T-cell (primary cell): ENCODE measurements around the gene SRGAP2B. TPM values are rescaled to one million over a fixed set of nuclear protein-coding genes. Genes with fewer than 3 reads are reported as not detected.
"Not testable (repeated sequence)": the region's sequence is repeated elsewhere in the genome, so short reads cannot be mapped to it uniquely, and the experiment has no call there.

Experiments used
- ATAC-seq, 4 experiments: fragments of 200-7000 bp in 3 of 4; fragments of 150-1000 bp in 1 of 4; cut with Tn5 transposase; replicated peaks in 1 of 4; 1 replicate in 3 of 4; 2 replicates in 1 of 4; pipeline ENCODE4 v1.10.0; 2021; ENCODE audit warnings: moderate library complexity in 3 of 4, mild to moderate bottlenecking in 2 of 4, moderate number of reproducible peaks in 1 of 4
- CTCF ChIA-PET, 2 donors: fragments of 300-600 bp; sonication (Branson Sonifier 250); formaldehyde crosslinking; loops; one replicate each; lab custom pipeline; 2022; ENCODE audit warnings: antibody characterized with exemption in 2 of 2; lab: Charles Lee
- POLR2A ChIA-PET, 2 donors: fragments of 300-600 bp; sonication (Branson Sonifier 250); formaldehyde crosslinking; loops; one replicate each; lab custom pipeline; 2022; ENCODE audit warnings: antibody characterized with exemption in 2 of 2; lab: Charles Lee
- DNase-seq, 35 experiments: peaks; one replicate each; pipeline versions ENCODE4 v3.0.0 to v3.0.0-alpha.2; 2013 to 2023
- H3K27ac ChIP-seq: one replicate; pipeline ENCODE4 v1.5.1; 2013; ENCODE audit warnings: low read length
- H3K27me3 ChIP-seq, 2 experiments: replicated peaks in 1 of 2; 1 replicate in 1 of 2; 2 replicates in 1 of 2; pipeline versions ENCODE4 v1.6.1 to v1.7.0; 2013; ENCODE audit warnings: low read length in 1 of 2, mixed read lengths in 1 of 2; ENCODE audit not compliant: control insufficient read depth in 2 of 2, insufficient read depth in 2 of 2; ENCODE audit errors: extremely low read depth in 1 of 2
- H3K36me3 ChIP-seq, 2 donors: 1 replicate in 1 of 2; 2 replicates in 1 of 2; pipeline versions ENCODE4 v1.6.1 to v1.7.0; 2013; ENCODE audit warnings: low read length in 1 of 2; ENCODE audit not compliant: control insufficient read depth in 2 of 2, insufficient read depth in 1 of 2; ENCODE audit errors: extremely low read depth in 1 of 2
- H3K4me1 ChIP-seq, 2 experiments: 1 replicate in 1 of 2; 2 replicates in 1 of 2; pipeline versions ENCODE4 v1.6.1 to v1.7.0; 2013; ENCODE audit warnings: low read length in 2 of 2, mixed read lengths in 1 of 2; ENCODE audit not compliant: insufficient read depth in 2 of 2, control insufficient read depth in 1 of 2; ENCODE audit errors: extremely low read depth in 1 of 2
- H3K4me3 ChIP-seq, 2 donors: 1 replicate in 1 of 2; 2 replicates in 1 of 2; pipeline versions ENCODE4 v1.5.1 to v1.7.0; 2013; ENCODE audit warnings: mild to moderate bottlenecking in 2 of 2, low read length in 1 of 2, moderate library complexity in 1 of 2; ENCODE audit not compliant: control insufficient read depth in 1 of 2; ENCODE audit errors: extremely low read depth in 1 of 2
- H3K9me3 ChIP-seq: 2 replicates; pipeline ENCODE4 v1.7.0; 2013
- H3K27ac Mint-ChIP-seq, 2 donors: one replicate each; pipeline ENCODE4 v1.8.0; 2020 to 2021; ENCODE audit warnings: mild to moderate bottlenecking in 2 of 2, mixed read lengths in 2 of 2
- H3K27me3 Mint-ChIP-seq, 2 donors: one replicate each; pipeline ENCODE4 v1.8.0; 2021 to 2022; ENCODE audit warnings: mixed read lengths in 2 of 2
- H3K36me3 Mint-ChIP-seq: one replicate; pipeline ENCODE4 v1.8.0; 2021; ENCODE audit warnings: mixed read lengths
- H3K4me1 Mint-ChIP-seq, 3 donors: one replicate each; pipeline ENCODE4 v1.8.0; 2020 to 2022; ENCODE audit warnings: mixed read lengths in 3 of 3, mild to moderate bottlenecking in 1 of 3
- H3K4me3 Mint-ChIP-seq, 3 donors: one replicate each; pipeline ENCODE4 v1.8.0; 2020 to 2022; ENCODE audit warnings: mild to moderate bottlenecking in 3 of 3, mixed read lengths in 3 of 3, moderate library complexity in 3 of 3
- H3K9me3 Mint-ChIP-seq, 3 donors: one replicate each; pipeline ENCODE4 v1.8.0; 2020 to 2022; ENCODE audit warnings: mixed read lengths in 3 of 3
- WGBS: methylation state at CpG from one replicate; pipeline ENCODE4 v1.1.5; 2013; ENCODE audit warnings: missing lambda C conversion rate; ENCODE audit not compliant: insufficient coverage; 5-methylcytosine and 5-hydroxymethylcytosine counted together
- total RNA-seq, 35 experiments: library from RNA in 6 of 35; stranded (reverse) in 6 of 35; fragments of 120-200 nt in 1 of 35; gene quantifications; one replicate each; pipeline versions ENCODE4 v1.2.1 to v1.2.4 and lab custom pipeline; 2013 to 2026

SRGAP2B gene
- total RNA-seq, 5 donors from 2014 or later (not counting 1 experiment from before 2014, with no cell fraction given): 9.3 to 24.9 (median 21.8) TPM

DNA sequence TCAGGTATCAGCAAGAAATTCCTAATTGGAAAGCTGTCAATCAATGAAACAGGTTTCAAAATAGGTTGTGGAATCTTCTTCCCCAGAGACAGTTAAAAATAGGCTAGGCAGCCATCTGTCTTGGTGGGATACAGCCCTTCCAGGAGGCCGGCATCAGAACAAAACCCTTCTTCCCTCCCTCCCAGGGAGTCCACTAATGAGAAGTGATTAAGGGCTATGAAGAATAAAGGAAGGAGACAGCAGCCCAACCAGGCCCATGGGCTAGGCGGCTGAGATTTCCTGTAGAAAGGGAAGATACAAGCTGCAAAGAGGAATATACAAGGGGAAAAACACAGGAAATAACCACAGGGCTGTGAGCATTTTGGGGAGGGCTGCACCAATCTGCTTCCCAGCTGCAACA is 31.8 kb downstream of the SRGAP2B start:
- ATAC-seq, DNase-seq, H3K4me1 ChIP-seq, H3K4me1 Mint-ChIP-seq, H3K27me3 ChIP-seq, H3K4me3 Mint-ChIP-seq, H3K4me3 ChIP-seq, H3K9me3 ChIP-seq, H3K9me3 Mint-ChIP-seq, H3K36me3 ChIP-seq, H3K36me3 Mint-ChIP-seq, H3K27ac ChIP-seq, CTCF ChIA-PET, H3K27me3 Mint-ChIP-seq, POLR2A ChIA-PET, H3K27ac Mint-ChIP-seq: not testable (repeated sequence)
- no CpG with 5 or more reads among the region's 2 CpGs for WGBS

DNA sequence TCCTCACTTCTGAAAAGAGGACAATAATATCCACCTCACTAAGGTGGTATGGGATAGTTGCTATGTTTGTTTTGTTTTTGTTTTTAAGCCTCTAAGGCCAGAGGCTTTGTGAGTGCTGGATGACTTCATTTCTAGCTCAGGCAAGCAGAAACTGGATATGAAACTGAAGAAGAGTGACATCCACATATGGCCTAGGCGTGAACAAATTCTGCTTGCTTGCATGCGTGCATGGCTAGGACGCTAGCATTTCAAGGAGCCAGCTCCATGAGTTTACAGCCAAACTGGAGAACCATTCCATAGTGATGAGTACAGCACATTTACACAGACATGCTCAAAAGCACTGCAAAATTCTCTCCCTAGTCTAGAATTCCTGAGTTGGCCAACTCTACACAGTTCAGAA is 36.9 kb downstream of the SRGAP2B start:
- H3K27ac ChIP-seq, DNase-seq, H3K9me3 ChIP-seq, H3K27me3 ChIP-seq, CTCF ChIA-PET, H3K4me3 Mint-ChIP-seq, H3K4me3 ChIP-seq, H3K9me3 Mint-ChIP-seq, POLR2A ChIA-PET, H3K27me3 Mint-ChIP-seq, H3K4me1 ChIP-seq, ATAC-seq, H3K36me3 ChIP-seq, H3K4me1 Mint-ChIP-seq, H3K27ac Mint-ChIP-seq, H3K36me3 Mint-ChIP-seq: not testable (repeated sequence)
- no CpG with 5 or more reads among the region's 3 CpGs for WGBS

DNA sequence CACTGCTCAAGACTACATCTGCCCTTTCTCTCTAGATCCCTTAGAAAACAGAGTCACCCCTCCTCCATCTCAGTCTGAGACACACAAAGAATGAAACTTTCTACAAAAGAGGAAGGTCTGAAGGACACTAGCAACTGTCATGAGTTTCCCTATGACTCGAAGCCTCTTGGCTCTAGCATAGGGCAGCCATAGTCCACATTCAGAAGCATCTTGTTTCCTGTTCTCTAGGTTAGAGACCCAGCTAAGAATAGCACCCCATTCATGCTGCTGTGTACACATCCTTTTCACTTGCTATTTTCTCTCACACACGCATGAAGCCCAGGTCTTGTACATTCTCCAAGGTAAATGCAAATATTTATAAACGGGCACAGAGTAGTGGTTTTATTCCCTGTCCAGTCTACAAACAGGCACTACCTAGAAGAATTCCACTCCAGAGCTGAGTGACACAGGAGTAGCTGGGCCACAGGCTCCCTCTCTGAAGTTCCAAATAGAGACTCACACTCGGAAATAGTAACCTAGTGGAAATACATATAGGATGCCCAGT is 39.8 kb downstream of the SRGAP2B start:
- CTCF ChIA-PET, H3K27me3 ChIP-seq, H3K4me3 Mint-ChIP-seq, DNase-seq, H3K4me3 ChIP-seq, H3K27ac ChIP-seq, H3K27me3 Mint-ChIP-seq, POLR2A ChIA-PET, H3K4me1 ChIP-seq, H3K36me3 ChIP-seq, H3K4me1 Mint-ChIP-seq, H3K9me3 ChIP-seq, H3K9me3 Mint-ChIP-seq, H3K36me3 Mint-ChIP-seq, H3K27ac Mint-ChIP-seq: not testable (repeated sequence)
- peak in 1 of 4 experiments; percentile 32 for ATAC-seq
- no CpG with 5 or more reads among the region's 4 CpGs for WGBS

DNA sequence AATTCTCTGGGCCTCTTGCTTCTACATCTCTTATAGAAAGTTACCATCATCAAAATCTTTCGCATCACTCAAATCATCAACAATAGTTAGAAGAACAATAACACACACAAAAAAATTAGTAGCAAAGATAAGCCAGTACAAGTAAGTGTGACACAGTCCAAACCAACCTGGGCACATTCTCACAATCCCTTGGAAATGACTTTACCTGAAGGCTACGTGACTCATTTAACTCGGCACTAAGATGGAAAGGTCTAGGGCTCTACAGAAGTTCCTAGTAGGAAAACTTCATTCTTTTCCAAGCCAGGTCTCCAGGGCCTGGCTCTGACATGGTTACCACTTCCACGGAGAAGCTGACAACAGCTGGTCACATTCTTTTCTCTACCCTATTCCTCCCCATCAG is 41.7 kb downstream of the SRGAP2B start:
- DNase-seq, H3K27me3 Mint-ChIP-seq, H3K27ac ChIP-seq, H3K36me3 Mint-ChIP-seq, POLR2A ChIA-PET, H3K27ac Mint-ChIP-seq, H3K9me3 Mint-ChIP-seq, H3K9me3 ChIP-seq, H3K4me1 Mint-ChIP-seq, CTCF ChIA-PET, H3K4me3 ChIP-seq, H3K27me3 ChIP-seq, H3K4me1 ChIP-seq, H3K4me3 Mint-ChIP-seq, ATAC-seq, H3K36me3 ChIP-seq: not testable (repeated sequence)
- no CpG with 5 or more reads among the region's 4 CpGs for WGBS

DNA sequence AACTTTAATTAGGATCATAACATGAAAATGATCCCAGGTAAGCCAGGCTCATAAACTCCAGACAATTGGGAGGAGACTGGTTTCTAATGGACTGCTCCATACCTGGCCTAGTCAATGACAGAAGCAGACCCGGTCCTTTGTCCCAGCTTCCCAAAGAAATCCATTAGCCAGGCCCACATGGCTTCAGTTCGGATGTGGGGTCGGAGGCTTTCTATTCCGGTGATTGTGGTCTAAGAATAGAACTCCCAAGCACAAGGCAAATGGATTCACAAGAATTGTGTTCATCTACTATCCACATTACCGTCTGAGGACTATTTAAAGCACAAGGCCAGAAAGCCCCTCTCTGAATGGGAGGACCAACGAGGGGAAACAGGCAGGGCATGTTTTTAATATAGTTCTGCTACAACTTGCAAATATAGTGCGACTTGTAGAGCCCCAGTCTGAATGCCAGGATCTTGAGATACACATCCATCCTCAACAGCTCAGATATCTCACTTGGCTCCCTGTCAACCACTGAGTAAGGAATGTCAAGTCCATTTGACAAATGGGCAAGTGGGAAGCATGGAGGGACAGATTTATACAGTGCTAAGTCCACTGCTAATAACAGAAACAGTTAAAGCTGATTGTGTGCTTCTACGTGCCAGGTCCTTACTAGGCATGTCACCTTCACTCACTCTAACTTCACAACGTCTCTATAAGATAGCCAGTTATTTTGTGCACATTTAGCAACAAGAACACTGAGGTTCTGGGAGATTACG is 42.9 kb downstream of the SRGAP2B start:
- H3K4me1 Mint-ChIP-seq, H3K27ac ChIP-seq, H3K27me3 ChIP-seq, H3K36me3 ChIP-seq, H3K9me3 Mint-ChIP-seq, H3K4me3 Mint-ChIP-seq, H3K27ac Mint-ChIP-seq, ATAC-seq, POLR2A ChIA-PET, H3K27me3 Mint-ChIP-seq, H3K36me3 Mint-ChIP-seq, H3K9me3 ChIP-seq, CTCF ChIA-PET, H3K4me1 ChIP-seq, H3K4me3 ChIP-seq, DNase-seq: not testable (repeated sequence)
- no CpG with 5 or more reads among the region's 10 CpGs for WGBS

DNA sequence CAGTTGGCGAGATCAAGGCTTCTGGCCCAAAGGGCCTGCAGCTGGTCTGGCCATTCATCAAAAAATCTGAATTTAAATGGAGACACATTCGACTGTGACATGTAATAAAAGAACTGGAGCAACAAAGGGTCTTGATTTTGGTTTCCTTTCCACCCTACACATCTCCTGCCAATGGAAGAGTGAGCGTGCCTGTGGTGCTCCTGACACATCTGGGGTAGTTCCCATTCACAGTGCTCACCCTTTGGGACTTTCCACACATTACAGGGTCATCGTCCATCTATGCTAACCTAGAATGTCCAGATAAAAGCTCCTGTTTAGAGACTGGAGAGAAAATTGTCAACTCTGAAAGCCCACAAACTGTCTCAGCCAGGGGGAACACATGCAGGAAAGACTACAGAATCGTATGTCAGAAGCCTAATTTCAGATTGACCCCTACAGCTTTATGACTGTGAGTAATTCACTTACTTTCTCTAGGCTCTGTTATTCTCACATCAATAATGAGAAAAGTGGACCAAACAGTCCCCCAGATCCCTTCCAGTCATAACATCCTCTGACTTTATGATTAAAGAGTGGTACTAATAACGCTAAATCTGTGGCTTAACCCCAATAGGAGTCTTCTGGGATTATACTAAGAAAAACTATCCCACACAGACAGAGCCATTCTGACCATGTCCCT is 46.8 kb downstream of the SRGAP2B start:
- H3K36me3 Mint-ChIP-seq, H3K27ac ChIP-seq, DNase-seq, ATAC-seq, H3K9me3 Mint-ChIP-seq, H3K27me3 Mint-ChIP-seq, H3K36me3 ChIP-seq, H3K4me3 ChIP-seq, H3K9me3 ChIP-seq, H3K4me3 Mint-ChIP-seq, H3K27me3 ChIP-seq, H3K4me1 Mint-ChIP-seq, POLR2A ChIA-PET, CTCF ChIA-PET, H3K27ac Mint-ChIP-seq, H3K4me1 ChIP-seq: not testable (repeated sequence)
- WGBS: no CpG with 5 or more reads among the region's 6 CpGs
